Stimulated activated CD4-positive, alpha-beta T cell treated with anti-CD3 and anti-CD28 coated beads, Interleukin-4, amount 100 ng/mL, for 1 hour (primary cell): ENCODE results near the gene KRTAP24-1.

Source experiments
- DNase-seq: peaks from one replicate; pipeline ENCODE4 v3.0.0-alpha.2; 2020

Gene KRTAP24-1

GRCh38 chr21:30282850-30283249 lies at the start of gene KRTAP24-1:
Gene KRTAP24-1 (minus strand): TSS chr21:30282950. CDS start chr21:30282932, 18 bp downstream.
- no peak for DNase-seq

GRCh38 chr21:30329203-30329875 lies 46.6 kb upstream of the KRTAP24-1 start:
- no peak for DNase-seq

- no peak for DNase-seq
Observed at GRCh38 chr21:30326390-30326789, 43.6 kb upstream of the KRTAP24-1 start.

GRCh38 chr21:30320215-30320614 lies 37.5 kb upstream of the KRTAP24-1 start, which contains the start of gene KRTAP26-1:
Gene KRTAP26-1 (minus strand): TSS chr21:30320315. CDS start chr21:30320035, 280 bp downstream.
- DNase-seq: no peak

GRCh38 chr21:30315701-30316100 lies 33.0 kb upstream of the KRTAP24-1 start:
- DNase-seq: no peak

- DNase-seq: no peak
Observed at GRCh38 chr21:30306884-30307283, 24.1 kb upstream of the KRTAP24-1 start.

GRCh38 chr21:30305136-30305535 lies 22.4 kb upstream of the KRTAP24-1 start:
- DNase-seq: no peak

- DNase-seq: no peak
Observed at GRCh38 chr21:30289215-30289614, 6.5 kb upstream of the KRTAP24-1 start, which contains the start of gene KRTAP25-1. Gene KRTAP25-1 (minus strand): TSS chr21:30289514. CDS start chr21:30289490, 24 bp downstream.

- no peak for DNase-seq
Observed at GRCh38 chr21:30271611-30272010, 11.1 kb downstream of the KRTAP24-1 start.

GRCh38 chr21:30271156-30271555 lies 11.6 kb downstream of the KRTAP24-1 start:
- no peak for DNase-seq

- DNase-seq: no peak
Observed at GRCh38 chr21:30269803-30270530, 12.8 kb downstream of the KRTAP24-1 start.

GRCh38 chr21:30268608-30269197 lies 14.0 kb downstream of the KRTAP24-1 start:
- DNase-seq: no peak

GRCh38 chr21:30257773-30258172 lies 25.0 kb downstream of the KRTAP24-1 start:
- DNase-seq: no peak

- no peak for DNase-seq
Observed at GRCh38 chr21:30256100-30256499, 26.6 kb downstream of the KRTAP24-1 start.

GRCh38 chr21:30255679-30256078 lies 27.1 kb downstream of the KRTAP24-1 start:
- DNase-seq: no peak

GRCh38 chr21:30251781-30252180 lies 31.0 kb downstream of the KRTAP24-1 start:
- DNase-seq: no peak

- DNase-seq: no peak
Observed at GRCh38 chr21:30249936-30250335, 32.8 kb downstream of the KRTAP24-1 start.

GRCh38 chr21:30248844-30249243 lies 33.9 kb downstream of the KRTAP24-1 start:
- no peak for DNase-seq

GRCh38 chr21:30245061-30245460 lies 37.7 kb downstream of the KRTAP24-1 start:
- no peak for DNase-seq

GRCh38 chr21:30243691-30244090 lies 39.1 kb downstream of the KRTAP24-1 start:
- DNase-seq: no peak

- DNase-seq: no peak
Observed at GRCh38 chr21:30240661-30241060, 42.1 kb downstream of the KRTAP24-1 start.

GRCh38 chr21:30238168-30238567 lies 44.6 kb downstream of the KRTAP24-1 start:
- no peak for DNase-seq

- no peak for DNase-seq
Observed at GRCh38 chr21:30234643-30235042, 48.1 kb downstream of the KRTAP24-1 start.

GRCh38 chr21:30234050-30234449 lies 48.7 kb downstream of the KRTAP24-1 start:
- DNase-seq: no peak
